Measurements from ENCODE around the gene KLHDC4.

Gene KLHDC4

GRCh38 chr16:87689956-87690465 lies 75.8 kb downstream of the KLHDC4 start:
- TF ChIP-seq, protein P1, sequence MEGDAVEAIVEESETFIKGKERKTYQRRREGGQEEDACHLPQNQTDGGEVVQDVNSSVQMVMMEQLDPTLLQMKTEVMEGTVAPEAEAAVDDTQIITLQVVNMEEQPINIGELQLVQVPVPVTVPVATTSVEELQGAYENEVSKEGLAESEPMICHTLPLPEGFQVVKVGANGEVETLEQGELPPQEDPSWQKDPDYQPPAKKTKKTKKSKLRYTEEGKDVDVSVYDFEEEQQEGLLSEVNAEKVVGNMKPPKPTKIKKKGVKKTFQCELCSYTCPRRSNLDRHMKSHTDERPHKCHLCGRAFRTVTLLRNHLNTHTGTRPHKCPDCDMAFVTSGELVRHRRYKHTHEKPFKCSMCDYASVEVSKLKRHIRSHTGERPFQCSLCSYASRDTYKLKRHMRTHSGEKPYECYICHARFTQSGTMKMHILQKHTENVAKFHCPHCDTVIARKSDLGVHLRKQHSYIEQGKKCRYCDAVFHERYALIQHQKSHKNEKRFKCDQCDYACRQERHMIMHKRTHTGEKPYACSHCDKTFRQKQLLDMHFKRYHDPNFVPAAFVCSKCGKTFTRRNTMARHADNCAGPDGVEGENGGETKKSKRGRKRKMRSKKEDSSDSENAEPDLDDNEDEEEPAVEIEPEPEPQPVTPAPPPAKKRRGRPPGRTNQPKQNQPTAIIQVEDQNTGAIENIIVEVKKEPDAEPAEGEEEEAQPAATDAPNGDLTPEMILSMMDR (IDR thresholded peaks at IDR 0.05; ENCODE audit: low read depth, low read length), result no peak
- H3K4me3 ChIP-seq (ENCODE audit: low read depth, low read length), result no peak overlapping the region
- in situ Hi-C loops (cut with HindIII; ENCODE audit: low sequenced_read_pairs), result no loop called here
- DNase-seq (ENCODE audit: low read depth, low spot score), result no peak

- DNase-seq (ENCODE audit: low read depth, low spot score), result no peak
- H3K4me3 ChIP-seq (ENCODE audit: low read depth, low read length), result no peak overlapping the region
- TF ChIP-seq, protein P1 (IDR thresholded peaks at IDR 0.05; ENCODE audit: low read depth, low read length), result no peak
- in situ Hi-C loops (cut with HindIII; ENCODE audit: low sequenced_read_pairs), result no loop called here
Observed at GRCh38 chr16:87688876-87689815, 76.6 kb downstream of the KLHDC4 start.

- DNase-seq (ENCODE audit: low read depth, low spot score), result no peak
- TF ChIP-seq, protein P1 (IDR thresholded peaks at IDR 0.05; ENCODE audit: low read depth, low read length), result no peak
- in situ Hi-C loops (cut with HindIII; ENCODE audit: low sequenced_read_pairs), result no loop called here
- no peak overlapping the region for H3K4me3 ChIP-seq (ENCODE audit: low read depth, low read length)
Observed at GRCh38 chr16:87687998-87688529, 77.7 kb downstream of the KLHDC4 start.

- DNase-seq (ENCODE audit: low read depth, low spot score), result no peak
- no peak overlapping the region for H3K4me3 ChIP-seq (ENCODE audit: low read depth, low read length)
- TF ChIP-seq, protein P1 (IDR thresholded peaks at IDR 0.05; ENCODE audit: low read depth, low read length), result no peak
- in situ Hi-C loops (cut with HindIII; ENCODE audit: low sequenced_read_pairs), result no loop called here
Observed at GRCh38 chr16:87687126-87687910, 78.5 kb downstream of the KLHDC4 start.

- no peak overlapping the region for H3K4me3 ChIP-seq (ENCODE audit: low read depth, low read length)
- TF ChIP-seq, protein P1 (IDR thresholded peaks at IDR 0.05; ENCODE audit: low read depth, low read length), result no peak
- in situ Hi-C loops (cut with HindIII; ENCODE audit: low sequenced_read_pairs), result no loop called here
- DNase-seq (ENCODE audit: low read depth, low spot score), result no peak
Observed at GRCh38 chr16:87686697-87687096, 79.1 kb downstream of the KLHDC4 start.

GRCh38 chr16:87685766-87686165 lies 80.0 kb downstream of the KLHDC4 start:
- no peak for DNase-seq (ENCODE audit: low read depth, low spot score)
- TF ChIP-seq, protein P1 (IDR thresholded peaks at IDR 0.05; ENCODE audit: low read depth, low read length), result no peak
- no peak overlapping the region for H3K4me3 ChIP-seq (ENCODE audit: low read depth, low read length)
- in situ Hi-C loops (cut with HindIII; ENCODE audit: low sequenced_read_pairs), result no loop called here

All from astrocyte of the spinal cord (primary cell).